ENCODE measurements around the gene ZNF319.

Gene ZNF319

DNA sequence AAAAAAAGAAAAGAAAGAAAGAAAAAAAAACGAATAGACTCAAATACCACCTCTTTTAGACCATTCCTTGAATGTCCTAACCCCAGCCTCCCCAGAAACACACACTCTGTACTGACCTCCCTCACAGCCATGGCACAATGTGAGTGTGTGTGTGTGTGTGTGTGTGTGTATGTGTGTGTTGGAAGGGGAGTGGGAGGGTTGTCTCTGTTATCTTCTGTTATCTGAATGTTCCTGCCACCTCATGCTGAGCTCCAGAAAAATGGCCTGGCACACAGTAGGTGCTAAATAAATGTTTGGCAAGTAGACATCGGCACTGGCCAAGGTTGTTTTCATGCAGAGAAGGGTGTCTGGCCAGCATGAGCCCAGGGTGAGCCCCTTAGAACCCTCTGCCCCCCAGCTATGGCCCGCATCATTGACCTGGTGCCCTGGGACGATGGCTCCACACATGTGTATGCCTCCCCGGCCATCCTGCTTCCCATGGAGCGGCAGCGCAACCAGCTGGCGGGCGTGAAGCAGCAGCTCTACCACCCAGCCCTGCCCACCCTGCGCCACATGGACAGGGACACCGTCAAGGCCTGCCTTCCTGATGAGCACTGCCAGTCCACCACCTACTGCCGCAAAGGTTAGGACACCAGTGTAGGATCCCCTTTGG is 22.9 kb downstream of the ZNF319 start:
- DNase-seq (ENCODE audit: low read depth, low spot score): no peak

DNA sequence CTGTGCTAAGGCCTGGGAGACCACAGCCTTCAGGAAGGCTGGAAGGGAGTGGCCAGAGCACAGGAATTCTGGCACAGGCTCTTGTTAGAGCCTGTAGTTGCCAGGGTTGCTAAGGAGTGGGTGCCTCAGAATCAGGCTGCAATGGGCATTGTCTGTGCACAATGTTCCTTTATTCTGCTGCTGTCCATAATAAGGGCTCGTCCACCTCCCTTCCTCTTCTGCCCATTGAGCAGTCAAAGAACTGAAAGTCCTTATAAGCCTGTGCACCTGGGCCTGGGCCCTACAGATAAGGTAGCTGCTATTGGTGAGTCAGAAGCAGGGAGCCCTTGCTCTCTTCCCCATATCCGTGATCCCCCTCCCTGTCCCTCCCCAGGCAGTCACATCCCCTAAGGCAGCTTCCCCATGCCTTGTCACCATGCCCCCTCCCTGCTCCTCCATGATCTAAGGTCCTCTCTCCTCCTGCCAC is 24.1 kb downstream of the ZNF319 start:
- DNase-seq (ENCODE audit: low read depth, low spot score): no peak

DNA sequence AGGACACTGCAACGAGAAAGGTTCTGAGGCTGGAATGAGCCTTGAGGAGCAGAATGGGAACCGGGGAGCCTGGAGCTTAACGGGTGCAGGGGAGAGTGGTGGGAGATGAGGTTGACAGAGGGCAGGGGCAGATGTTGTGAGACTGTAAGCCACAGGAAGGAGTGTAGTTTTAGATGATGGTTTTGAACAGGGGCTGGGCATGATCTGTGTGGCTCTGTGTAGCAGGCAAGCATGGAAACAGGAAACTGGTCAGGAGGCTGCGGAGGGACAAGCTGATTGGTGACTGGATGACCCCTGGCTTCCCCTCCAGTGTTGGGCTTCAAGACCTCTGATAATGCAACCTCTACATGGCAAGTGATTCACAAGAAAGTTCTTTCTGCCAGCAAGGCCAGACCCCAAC is 28.2 kb downstream of the ZNF319 start:
- DNase-seq (ENCODE audit: low read depth, low spot score): no peak

DNA sequence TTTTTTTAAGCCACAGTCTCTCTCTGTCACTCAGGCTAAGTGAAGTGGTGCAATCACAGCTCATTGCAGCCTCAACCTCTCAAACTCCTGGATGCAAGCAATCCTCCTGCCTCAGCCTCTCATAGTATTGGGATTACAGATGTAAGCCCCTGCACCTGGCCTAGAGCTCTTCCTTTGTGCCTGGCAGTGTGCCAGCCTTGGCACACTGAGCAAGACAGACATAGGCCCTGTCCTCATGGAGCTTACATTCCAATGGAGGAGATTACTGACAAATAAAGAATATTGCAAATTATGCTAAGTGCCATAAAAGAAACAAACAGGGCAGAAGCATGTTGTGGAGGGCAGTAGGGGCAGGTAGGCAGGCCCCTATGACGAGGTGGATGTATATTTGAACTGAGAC is 28.6 kb downstream of the ZNF319 start:
- no peak for DNase-seq (ENCODE audit: low read depth, low spot score)

DNA sequence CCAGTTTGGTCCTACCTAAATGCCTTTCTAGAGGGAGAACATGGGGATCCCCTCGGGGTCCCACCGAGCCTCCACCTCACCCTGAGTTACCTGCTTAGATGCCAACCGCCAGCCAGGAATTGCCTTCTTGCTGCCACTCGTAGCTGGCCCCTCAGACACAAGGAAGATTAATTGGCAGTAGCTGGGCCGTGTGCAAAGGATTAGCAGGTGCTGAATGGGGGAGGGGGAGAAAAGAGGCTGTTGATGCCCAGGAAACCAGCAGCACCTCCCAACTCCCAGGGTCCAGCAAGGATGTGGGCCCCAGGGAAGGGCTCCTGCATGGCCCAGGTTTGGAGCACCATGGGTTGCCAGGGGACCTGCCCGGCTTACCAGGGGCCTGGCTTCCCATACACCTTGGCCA is 29.5 kb downstream of the ZNF319 start, which contains the start of gene CNGB1:
TSS of gene CNGB1 (minus strand) at position 159 of the 400 bp plus-strand sequence. CDS start 3,842 bp downstream, outside the sequence.
- DNase-seq (ENCODE audit: low read depth, low spot score): no peak

DNA sequence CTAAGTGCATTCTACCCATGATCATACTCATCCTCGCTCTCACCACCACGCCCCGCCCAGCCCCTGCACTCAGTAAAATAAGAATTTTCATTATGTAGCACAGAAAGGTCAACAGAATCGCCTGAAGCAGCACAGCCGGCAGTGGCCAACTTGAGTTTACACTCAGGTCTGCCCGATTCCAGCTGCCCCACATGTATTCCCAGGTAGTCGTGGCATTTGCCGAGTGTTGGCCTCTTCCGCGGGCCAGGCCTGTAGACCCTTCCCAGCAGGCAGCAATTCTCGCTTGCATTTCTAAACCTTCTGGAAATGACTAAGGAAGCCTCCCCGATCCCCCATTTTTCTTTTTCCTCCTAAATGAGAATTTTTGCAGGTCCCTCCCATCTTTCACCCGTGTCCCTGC is 30.2 kb downstream of the ZNF319 start:
- no peak for DNase-seq (ENCODE audit: low read depth, low spot score)

DNA sequence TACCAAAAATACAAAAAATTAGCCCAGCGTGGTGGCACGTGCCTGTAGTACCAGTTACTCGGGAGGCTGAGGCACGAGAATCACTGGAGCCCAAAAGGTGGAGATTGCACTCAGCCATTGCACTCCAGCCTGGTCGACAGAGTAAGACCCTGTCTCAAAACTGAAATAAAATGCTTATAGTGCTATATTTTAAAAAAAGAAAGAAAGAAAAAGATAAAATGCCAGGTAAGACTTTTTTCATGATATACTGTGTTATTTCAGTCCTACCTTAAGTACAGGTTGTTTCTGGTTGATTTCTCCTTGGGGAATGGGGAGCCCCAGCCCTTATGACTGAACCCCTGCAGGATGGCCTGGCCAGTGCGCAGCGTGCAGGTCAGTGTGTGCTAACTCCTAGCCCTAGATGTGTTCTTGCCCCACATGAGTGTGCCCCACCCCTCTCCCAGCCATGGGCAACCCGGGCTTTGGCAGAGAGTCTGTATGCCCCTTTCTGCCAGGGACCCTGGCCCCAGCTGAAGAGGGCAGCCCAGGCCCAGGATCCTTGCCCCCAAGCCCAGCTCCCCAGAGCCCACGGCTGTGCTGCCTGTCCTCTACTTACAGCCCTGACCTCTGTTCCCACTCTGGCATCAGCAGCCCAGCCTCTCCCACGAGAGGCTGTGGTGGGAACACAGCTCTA is 30.9 kb downstream of the ZNF319 start:
- DNase-seq (ENCODE audit: low read depth, low spot score): no peak

DNA sequence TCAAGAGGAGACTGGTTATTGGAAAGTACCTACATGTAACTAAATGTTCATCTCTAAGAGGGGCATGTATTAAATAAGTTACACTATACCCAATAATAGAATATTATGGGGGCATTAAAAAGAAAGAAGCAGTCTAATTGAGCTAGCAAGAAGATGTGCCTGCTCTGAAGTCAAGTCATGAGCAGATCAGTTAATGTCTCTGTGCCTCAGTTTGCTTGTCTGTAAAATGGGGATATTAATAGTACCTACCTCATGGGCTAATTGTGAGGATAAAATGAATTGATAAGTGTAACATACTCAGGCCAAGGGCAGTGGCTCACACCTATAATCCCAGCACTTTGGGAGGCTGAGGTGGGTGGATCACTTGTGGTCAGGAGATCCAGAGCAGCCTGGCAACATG is 32.6 kb downstream of the ZNF319 start:
- no peak for DNase-seq (ENCODE audit: low read depth, low spot score)

DNA sequence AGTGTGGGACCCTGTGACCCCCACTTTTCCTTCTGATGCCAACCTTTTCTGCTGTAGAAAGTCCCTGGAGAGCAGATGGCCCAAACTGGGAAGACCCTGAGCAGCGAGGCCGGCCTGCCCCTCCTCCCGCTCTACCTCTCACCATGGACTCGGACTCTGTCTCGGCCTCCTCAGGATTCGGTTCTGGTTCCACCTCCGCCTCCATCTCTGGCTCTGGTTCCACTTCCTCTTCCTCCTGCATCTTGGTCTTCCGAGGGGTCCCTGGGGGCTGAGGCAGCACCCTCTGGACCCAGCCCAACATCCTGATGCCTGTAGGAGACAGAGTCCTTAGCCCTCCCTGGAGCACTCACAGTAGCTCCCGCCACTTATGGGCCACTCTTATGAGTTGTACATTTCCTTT is 33.5 kb downstream of the ZNF319 start:
- DNase-seq (ENCODE audit: low read depth, low spot score): no peak

DNA sequence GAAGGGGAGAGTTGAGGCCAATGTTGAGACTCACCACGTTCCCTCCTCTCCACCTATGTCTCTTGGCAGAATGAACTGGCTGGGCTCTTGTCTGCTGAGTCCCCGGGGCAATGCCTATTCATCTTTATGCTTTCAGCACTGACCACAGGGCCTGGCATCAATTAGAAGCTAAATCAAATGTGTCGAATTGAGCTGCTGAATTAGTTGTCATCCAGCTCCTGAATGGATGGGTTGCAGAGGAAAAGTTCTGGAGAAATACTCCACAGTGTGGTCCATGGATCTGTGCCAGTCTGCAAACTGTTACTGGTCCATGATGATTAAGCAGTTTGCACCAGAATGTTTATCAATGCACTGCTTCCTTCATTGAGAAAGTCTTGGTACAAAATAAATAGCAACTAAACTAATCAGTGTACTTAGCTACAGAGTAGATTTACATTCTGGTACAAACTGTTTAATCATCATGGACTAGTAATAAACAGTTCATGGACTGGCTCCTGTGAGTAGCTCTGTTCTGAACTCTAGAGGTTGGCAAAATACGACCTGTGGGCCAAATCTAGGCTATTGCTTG is 34.2 kb downstream of the ZNF319 start:
- DNase-seq (ENCODE audit: low read depth, low spot score): no peak

DNA sequence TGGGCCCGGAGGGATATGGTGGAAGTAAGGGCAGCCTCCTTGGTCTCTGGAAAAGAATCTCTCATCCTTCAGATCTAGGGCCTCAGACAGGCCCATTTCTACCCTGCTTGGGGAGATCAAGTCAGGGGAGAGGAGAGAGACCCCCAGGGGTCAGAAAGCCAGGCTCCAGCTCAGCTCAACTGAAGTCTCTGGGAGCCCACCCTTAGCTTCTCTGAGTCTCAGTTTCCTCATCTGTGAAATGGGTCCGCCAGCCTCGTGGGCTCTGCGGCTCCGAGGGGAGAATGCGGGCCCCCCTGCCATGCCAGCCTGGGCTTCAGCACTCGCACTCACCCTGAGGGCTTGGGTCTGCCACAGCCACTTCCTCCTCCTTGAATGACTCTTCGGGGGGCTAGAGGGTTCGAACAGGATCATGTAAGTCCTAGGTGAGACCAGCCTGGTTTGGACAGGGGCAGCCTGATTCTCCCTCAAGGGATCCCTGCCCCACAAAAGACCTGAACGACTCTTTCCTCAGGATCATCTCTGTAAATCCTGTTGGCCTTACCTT is 36.2 kb downstream of the ZNF319 start:
- no peak for DNase-seq (ENCODE audit: low read depth, low spot score)

DNA sequence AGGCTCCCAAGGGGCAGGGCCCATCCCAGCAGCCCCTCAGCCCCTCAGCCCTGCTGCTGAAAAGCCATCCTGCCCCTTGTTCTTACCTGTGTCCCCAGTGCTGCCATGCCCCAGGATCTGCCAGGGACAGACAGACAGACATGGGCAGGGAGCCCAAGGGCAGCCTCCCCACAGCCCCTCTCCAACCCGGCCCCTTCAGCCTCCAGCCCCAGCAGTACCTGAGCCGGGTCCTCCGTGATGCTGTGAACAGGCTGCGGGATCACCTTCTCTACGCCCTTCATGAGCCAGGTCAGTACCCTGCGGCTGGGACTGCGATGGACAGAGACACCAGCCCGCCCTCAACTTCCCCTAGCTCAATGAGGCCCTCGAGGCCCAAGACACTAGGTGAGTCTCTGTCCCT is 37.7 kb downstream of the ZNF319 start:
- DNase-seq (ENCODE audit: low read depth, low spot score): no peak

DNA sequence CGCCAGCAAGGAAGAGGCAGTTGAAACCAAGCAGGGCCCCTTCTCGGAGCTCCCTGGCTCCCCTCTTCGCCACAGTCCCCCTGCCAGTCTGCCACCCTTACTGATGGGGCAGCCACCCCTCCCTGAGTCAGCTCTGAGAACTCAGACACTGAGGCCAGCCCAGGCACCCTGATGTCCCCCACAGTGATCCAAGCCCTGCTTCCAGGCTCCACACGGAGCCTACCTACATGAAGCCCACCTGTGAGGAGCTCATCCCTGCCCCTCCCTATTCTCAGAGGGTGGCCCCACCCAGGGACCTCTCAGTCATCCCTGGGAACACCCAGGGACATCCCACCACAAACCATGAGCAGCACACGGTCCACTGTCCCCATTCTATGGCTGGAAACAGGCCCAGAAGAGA is 38.4 kb downstream of the ZNF319 start:
- DNase-seq (ENCODE audit: low read depth, low spot score): no peak

DNA sequence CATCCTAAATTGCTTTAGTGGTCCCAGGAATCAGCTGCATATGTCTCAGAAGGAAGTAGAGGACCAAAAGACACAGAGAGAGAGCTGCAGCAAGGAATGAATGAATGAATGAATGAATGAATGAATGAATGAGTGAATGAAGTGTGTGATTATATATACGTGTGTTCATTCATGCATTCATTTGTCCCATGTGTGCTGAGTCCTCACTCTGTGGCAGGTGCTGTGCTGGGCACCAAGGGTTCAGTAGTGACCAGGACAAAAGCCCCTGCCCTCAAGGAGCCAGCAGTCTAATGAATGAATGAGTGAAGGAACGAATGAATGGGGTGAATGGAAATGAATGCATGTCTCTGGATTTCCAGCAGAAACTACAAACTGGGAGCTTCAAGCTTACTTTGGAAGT is 38.9 kb downstream of the ZNF319 start:
- DNase-seq (ENCODE audit: low read depth, low spot score): no peak

DNA sequence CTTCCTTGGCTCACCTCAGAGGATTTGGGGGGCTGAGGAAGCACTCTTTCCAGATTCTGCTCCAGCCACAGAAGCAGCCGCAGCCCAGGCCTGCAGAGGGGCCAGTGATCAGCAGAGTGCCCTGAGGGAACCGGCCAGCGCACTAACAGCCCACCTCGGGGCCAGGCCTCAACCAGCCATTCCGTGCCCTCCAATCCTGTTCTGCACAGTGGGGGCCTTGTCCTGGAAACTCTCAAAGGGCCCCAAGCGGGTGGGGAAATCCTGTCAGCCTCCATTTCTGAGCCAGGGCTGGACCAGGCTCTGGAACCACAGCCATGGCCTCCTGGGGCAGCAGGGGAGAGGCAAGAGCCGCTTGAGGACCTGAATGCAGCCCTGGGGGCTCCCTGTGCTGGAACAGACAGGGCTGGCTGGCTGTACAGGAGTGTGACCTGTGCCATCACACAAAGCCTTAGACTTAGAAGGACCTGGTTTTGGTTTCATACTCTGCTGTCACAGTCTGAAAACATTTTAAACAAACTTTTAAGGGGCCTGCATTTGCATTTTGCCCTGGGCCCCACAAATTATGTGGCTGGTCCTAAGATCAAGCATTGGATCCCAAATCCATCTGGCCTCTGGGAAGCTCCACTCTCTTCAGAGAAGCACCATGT is 39.5 kb downstream of the ZNF319 start:
- no peak for DNase-seq (ENCODE audit: low read depth, low spot score)

DNA sequence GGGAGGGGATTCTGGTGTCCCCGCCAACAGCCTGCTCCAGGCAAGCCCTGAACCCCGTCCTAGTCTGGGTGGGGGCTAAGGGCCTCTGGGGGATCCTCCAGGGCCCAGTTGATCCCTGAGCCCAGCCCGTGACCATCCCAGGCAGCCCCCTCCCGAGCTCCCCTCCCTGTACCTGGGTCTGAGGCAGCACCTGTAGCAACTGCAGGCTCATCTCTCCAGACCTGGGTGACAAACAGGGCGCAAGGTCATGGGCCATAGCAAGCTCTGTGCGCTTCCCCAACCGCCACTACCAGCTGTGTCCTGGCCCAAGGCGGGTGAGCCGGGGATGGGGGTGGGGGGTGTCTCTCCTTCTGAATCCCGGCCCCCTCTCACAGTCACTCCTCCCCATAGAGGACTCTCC is 40.2 kb downstream of the ZNF319 start:
- no peak for DNase-seq (ENCODE audit: low read depth, low spot score)

DNA sequence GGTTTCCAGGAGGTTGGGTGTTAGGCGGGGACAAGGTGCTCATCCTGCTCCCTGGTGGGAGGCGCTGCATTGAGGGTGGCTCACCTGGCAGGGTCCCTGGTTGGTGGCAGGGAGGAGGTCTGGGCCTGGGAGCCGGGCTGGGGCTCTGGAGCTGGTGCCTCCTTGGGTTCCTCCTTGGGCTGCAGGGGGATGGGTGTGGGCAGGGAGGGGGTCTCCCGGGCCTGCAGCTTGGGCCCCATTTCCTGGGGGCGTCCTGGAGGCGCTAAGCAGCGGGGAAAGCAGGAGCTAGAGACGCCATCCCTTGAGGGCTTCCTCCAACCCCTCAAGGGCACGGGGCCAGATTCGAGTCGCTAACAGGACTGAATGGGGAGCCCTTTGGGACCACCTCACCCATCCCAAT is 40.7 kb downstream of the ZNF319 start:
- no peak for DNase-seq (ENCODE audit: low read depth, low spot score)

DNA sequence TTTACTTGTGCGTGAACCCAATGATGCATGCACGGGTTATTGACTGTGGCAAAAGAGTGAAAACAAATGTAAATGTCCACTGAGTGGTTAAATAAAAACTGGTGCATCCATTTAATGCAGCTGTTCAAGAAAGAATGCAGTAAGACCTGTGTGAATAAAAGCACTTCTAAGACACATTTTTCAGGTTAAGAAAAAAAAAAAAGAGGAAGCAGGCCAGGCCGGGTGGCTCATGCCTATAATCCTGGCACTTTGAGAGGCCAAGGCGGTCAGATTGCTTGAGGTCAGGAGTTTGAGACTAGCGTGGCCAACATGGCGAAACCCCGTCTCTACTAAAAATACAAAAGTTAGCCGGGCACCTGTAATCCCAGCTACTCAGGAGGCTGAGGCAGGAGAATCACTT is 41.4 kb downstream of the ZNF319 start:
- DNase-seq (ENCODE audit: low read depth, low spot score): no peak

DNA sequence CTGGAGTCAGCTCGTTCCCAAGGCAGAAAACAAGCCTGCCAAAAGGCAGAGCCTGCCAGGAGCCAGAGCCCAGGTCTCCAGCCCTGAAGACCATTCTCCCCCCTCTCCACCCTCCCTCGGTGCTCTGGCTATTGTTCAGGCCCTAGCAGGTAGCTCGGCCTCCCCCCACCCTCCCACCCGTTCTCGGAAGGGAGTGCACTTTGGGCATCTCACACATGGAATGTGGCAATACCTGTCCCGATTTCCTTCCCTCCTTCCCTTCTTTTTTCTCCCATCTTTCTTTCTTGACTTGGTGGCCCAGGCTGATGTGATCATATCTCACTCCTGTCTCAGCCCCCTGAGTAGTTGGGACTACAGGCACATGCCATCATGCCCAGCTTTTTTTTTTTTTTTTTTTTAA is 41.9 kb downstream of the ZNF319 start:
- no peak for DNase-seq (ENCODE audit: low read depth, low spot score)

DNA sequence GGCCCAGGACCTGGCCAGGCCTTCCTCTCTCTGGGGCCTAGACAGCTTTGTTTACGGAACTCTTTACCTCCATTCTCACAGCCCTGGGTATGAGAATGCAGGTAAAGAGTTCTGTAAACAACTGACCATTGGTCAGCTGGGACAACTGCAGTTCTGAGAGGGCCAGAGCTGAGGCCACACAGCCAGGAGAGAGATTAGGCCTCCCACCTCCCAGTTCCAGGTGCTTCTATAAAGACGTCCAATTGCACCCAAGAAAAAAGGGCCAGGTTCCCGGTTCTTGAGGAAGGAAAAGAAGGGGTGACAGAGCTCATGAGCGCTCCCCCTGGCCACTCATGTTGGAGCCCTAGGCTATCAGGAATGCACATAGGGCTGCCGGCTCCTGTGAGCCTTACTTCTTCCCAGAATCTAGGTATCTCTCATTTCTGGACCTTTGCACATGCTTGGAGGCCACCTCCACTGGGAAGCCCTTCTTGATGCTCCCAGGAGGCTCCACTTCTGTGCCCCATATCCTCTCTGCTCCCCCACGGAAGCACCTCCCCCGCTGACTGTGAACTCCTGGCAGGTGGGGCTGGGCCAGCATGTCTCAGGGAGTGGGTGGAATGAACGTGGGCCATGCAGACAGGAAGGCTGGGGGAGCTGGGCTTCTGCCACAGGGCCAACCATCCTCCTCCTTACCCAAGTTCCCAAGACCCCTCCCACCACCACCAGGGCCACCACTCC is 42.6 kb downstream of the ZNF319 start:
- no peak for DNase-seq (ENCODE audit: low read depth, low spot score)

DNA sequence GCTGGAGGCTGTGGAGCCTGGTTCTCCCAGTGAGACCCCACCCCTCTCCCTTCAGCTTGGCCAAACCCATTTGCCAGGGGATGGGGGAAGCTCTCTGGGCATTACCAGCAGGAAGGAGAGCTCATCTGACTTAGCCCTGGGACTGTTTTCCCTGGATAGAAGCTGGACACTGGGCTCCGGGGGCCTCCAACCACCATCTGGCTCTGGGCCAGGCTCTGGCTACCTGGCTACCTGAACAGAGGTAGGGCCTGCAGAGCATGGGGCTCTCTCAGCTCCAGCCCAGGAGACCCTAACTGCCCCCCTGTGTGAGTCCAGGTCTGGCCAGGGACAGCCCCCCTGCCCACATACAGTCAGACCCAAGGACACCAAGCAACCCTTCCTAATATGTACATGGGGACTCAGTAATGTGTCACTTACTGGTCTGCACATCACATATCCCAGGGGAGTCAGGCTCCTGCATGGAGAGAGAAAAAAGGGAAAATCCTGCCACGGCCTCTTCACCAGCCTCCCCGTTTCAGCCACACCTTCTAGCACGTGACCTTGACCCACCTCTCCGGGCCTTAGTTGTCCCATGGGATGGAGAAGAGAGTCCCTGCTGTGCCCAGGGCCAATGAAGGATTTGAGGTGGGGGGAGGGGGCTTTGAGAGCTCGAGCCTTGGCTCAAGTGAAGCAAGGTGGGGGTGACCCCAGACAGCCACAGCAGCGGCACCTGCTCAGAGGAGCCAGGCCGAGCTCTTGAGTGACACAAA is 43.4 kb downstream of the ZNF319 start:
- DNase-seq (ENCODE audit: low read depth, low spot score): no peak

Data from activated naive CD8-positive, alpha-beta T cell treated with anti-CD3 and anti-CD28 coated beads, Interleukin-2, amount 50 U/mL, for 16 hours (primary cell).